HepG2 (cell line): ENCODE data around the gene CCDC86. TPM values are rescaled to one million over a fixed set of nuclear protein-coding genes. Genes with fewer than 3 reads are reported as not detected.

Experiments used
- CREM ChIP-seq, 2 experiments: sonication (generic) in 1 of 2; formaldehyde crosslinking in 1 of 2; IDR thresholded peaks; 2 replicates each; pipeline versions ENCODE4 v1.4.0 to v1.6.1; 2016 to 2020; ENCODE audit warnings: antibody characterized with exemption in 1 of 2, mild to moderate bottlenecking in 1 of 2, missing genetic modification reagents in 1 of 2
- PLSCR1 ChIP-seq: sonication (generic); formaldehyde crosslinking; IDR thresholded peaks from 2 replicates; pipeline ENCODE4 v1.5.0; 2020; ENCODE audit warnings: missing genetic modification reagents, mild to moderate bottlenecking, borderline replicate concordance
- RFXAP ChIP-seq: sonication (generic); formaldehyde crosslinking; IDR thresholded peaks from 2 replicates; pipeline ENCODE4 v1.4.0; 2020; ENCODE audit warnings: missing genetic modification reagents, borderline replicate concordance
- SOX13 ChIP-seq, 3 experiments: fragments of 450-650 bp in 1 of 3; sonication (generic) in 1 of 3; formaldehyde crosslinking in 1 of 3; IDR thresholded peaks in 2 of 3; conservative IDR thresholded peaks in 1 of 3; 2 replicates each; pipeline versions ENCODE4 v1.5.0 to v1.6.1; 2016 to 2020; ENCODE audit warnings: antibody characterized with exemption in 1 of 3, mild to moderate bottlenecking in 1 of 3, missing compliant biosample characterization in 1 of 3, missing genetic modification reagents in 1 of 3, moderate library complexity in 1 of 3
- ZC3H4 ChIP-seq: sonication (generic); formaldehyde crosslinking; IDR thresholded peaks from 2 replicates; pipeline ENCODE4 v1.4.0; 2020; ENCODE audit warnings: missing genetic modification reagents, borderline replicate concordance
- ZFP91 ChIP-seq: sonication (generic); formaldehyde crosslinking; IDR thresholded peaks from 2 replicates; pipeline ENCODE4 v1.9.0; 2022; ENCODE audit warnings: missing genetic modification reagents, mild to moderate bottlenecking, borderline replicate concordance
- ZFX ChIP-seq: sonication (generic); formaldehyde crosslinking; IDR thresholded peaks from 2 replicates; pipeline ENCODE4 v1.4.0; 2020; ENCODE audit warnings: mild to moderate bottlenecking, low read depth, missing genetic modification reagents, moderate library complexity
- ZSCAN21 ChIP-seq: sonication (generic); formaldehyde crosslinking; IDR thresholded peaks from 2 replicates; pipeline ENCODE4 v1.8.0; 2022; ENCODE audit warnings: mild to moderate bottlenecking, missing genetic modification reagents, moderate library complexity, borderline replicate concordance
- polyA plus RNA-seq, 8 experiments: library from polyadenylated mRNA; depleted of rRNA in 3 of 8; stranded (reverse) in 7 of 8; unstranded in 1 of 8; fragments of >200 nt; fragmentation: Illumina TruSeq in 4 of 8; extraction: Trizol in 4 of 8; gene quantifications; 2 replicates each; pipeline versions ENCODE4 v1.2.1 to v1.2.3, GENCODE V29; 2011 to 2016; ENCODE audit warnings: low read depth in 4 of 8, missing spikeins in 1 of 8, mixed read lengths in 1 of 8; ENCODE audit not compliant: insufficient read depth in 1 of 8
- total RNA-seq, 5 experiments: library from RNA; depleted of rRNA; stranded (reverse); fragments of >200 nt; fragmentation: Illumina TruSeq; extraction: Trizol; gene quantifications; 2 replicates each; pipeline ENCODE4 v1.2.3, GENCODE V29; 2016; ENCODE audit warnings: low read depth in 1 of 5
- TF ChIP-seq, protein P1 (sequence below): IDR thresholded peaks from 2 replicates; pipeline ENCODE4 v1.6.1; 2016; ENCODE audit warnings: missing compliant biosample characterization, missing genetic modification reagents, borderline replicate concordance

Gene CCDC86
- total and polyA plus RNA-seq, 2 of the 13 experiments (the other 11 are each of a cell fraction or from before 2014, with no cell fraction given) = 33.8 to 37.6 TPM

DNA sequence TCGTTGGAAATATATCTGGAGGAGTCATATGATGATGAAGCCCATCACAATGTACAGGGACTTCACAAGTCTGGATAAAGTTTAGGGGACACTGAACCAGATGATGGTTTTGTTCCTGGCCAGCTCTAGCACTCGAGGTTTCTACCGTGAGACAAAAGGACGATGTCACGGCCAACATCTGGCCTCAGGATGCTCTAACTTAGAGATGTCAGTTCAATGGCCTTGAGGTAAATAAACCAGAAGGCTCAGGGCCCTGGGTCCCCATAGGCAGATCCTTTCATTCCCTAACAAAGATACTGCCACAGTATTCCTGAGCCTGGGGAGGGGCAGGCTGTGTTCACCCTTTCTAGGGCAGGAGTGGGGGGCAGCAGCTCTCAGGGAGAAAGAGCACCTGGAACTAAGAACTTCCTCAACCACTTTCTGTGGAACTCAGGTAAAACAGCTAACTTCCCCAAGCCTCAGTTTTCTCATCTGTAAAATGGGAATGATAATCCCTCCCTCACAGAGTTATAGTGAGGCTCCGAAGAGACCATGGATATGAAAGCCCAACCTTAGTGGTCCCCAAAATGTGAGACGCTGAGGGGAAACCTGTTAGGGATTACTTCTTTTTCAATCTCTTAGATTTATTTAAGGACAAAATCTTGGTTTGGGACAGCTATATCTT is 38.5 kb upstream of the CCDC86 start (continued):
- TF ChIP-seq PLSCR1 (CRISPR knock-in tag) (no peak), ZFP91 (CRISPR knock-in tag) (no peak), RFXAP (CRISPR knock-in tag) (no peak), ZFX (CRISPR knock-in tag) (no peak), CREM (IDR thresholded peaks at IDR 0.05) (no peak), CREM (CRISPR knock-in tag; IDR thresholded peaks at IDR 0.05) (no peak), SOX13 (IDR thresholded peaks at IDR 0.05) (no peak), SOX13 (CRISPR knock-in tag; conservative IDR thresholded peaks at IDR 0.05 in 1 of 2, IDR thresholded peaks at IDR 0.05 in 1 of 2) (no peak), ZSCAN21 (CRISPR knock-in tag) (no peak), ZC3H4 (no peak)
- TF ChIP-seq, protein P1, sequence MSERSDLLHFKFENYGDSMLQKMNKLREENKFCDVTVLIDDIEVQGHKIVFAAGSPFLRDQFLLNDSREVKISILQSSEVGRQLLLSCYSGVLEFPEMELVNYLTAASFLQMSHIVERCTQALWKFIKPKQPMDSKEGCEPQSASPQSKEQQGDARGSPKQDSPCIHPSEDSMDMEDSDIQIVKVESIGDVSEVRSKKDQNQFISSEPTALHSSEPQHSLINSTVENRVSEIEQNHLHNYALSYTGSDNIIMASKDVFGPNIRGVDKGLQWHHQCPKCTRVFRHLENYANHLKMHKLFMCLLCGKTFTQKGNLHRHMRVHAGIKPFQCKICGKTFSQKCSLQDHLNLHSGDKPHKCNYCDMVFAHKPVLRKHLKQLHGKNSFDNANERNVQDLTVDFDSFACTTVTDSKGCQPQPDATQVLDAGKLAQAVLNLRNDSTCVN (CRISPR knock-in tag) = no peak
